Urinary bladder (tissue), 4 donors: Measurements from ENCODE around the gene ZNF385B. TPM values are rescaled to one million over a fixed set of nuclear protein-coding genes. Genes with fewer than 3 reads are reported as not detected.
"Not testable (repeated sequence)": the region's sequence is repeated elsewhere in the genome, so short reads cannot be mapped to it uniquely, and the experiment has no call there.

Experiments used
- DNase-seq: peaks from one replicate; pipeline ENCODE4 v3.0.0-alpha.2; 2015; ENCODE audit errors: extremely low spot score
- H3K27ac ChIP-seq: one replicate; pipeline ENCODE4 v1.5.1; 2013; ENCODE audit warnings: low read depth, mild to moderate bottlenecking, moderate library complexity
- H3K36me3 ChIP-seq: one replicate; pipeline ENCODE4 v1.6.1; 2013; ENCODE audit warnings: mild to moderate bottlenecking, moderate library complexity; ENCODE audit not compliant: insufficient read depth
- H3K4me1 ChIP-seq: one replicate; pipeline ENCODE4 v1.6.1; 2013; ENCODE audit warnings: mild to moderate bottlenecking, moderate library complexity; ENCODE audit not compliant: insufficient read depth
- H3K4me3 ChIP-seq: one replicate; pipeline ENCODE4 v1.5.1; 2013; ENCODE audit warnings: low read depth, low read length
- WGBS: extraction: QIAGEN DNeasy Blood & Tissue Kit; methylation state at CpG from one replicate; pipeline ENCODE4 v1.1.7; 2013; 5-methylcytosine and 5-hydroxymethylcytosine counted together
- polyA plus RNA-seq: library from polyadenylated mRNA; stranded (reverse); fragments of 200-250 nt; gene quantifications from one replicate; pipeline ENCODE4 v1.2.3, GENCODE V29; 2013
- total RNA-seq: library from RNA; depleted of rRNA; stranded (reverse); fragments of >200 nt; gene quantifications from one replicate; pipeline ENCODE4 v1.2.3, GENCODE V29; 2014
- donor health status: healthy with polysubstance abuse.
- donor health status: healthy.

ZNF385B gene
- total and polyA plus RNA-seq, 2 donors, result 0.47 to 2.5 TPM

DNA sequence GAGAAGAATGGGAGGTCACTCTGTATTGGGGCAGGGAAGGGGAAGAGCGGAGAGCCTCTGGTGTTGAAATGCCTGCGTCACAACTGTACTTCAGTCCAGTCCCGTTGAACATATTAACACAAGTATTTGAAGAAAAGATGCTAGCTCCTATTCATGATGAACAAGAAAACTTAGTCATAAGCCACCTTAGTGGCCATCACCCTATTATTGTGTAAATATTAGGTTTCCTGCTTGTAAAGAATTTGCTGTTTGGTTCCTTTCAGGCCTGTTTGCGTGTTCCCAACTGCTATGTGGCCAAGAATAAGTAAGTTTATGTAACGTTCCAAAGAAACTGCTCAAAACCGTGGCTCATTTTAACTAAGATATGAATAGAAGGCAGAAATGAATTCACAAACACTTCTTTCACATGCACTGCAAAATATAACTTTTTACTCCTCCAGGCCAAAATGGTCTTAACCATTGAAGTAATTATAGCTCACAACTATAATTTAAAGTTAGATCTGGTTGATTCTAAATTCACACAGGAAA lies 204.3 kb downstream of the ZNF385B start:
- WGBS, result 89% methylated on average over 6 of the region's 6 CpGs

DNA sequence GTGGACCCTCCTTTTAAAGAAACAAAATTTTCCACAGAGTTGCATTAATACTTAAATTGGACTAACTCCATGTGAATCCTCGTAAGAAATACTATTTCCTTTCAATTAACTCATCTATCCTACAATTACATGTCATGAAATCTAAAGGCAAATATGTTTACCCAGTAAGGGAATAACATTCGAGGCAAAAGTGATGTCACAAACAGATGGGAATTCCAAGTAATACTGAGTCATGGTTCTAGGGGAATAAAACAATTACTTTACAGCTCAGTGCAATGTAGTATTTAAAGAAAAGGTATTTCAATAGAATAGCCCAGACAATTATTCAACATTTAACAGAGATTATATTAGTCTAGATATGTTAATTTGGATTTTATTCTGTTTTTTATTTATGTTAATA lies 205.8 kb downstream of the ZNF385B start:
- H3K27ac ChIP-seq, result no peak overlapping the region
- no peak for DNase-seq
- H3K4me3 ChIP-seq, result no peak overlapping the region
- 61% methylated on average over 2 of the region's 2 CpGs for WGBS
- H3K36me3 ChIP-seq, result no peaks in the 10 kb centered on the region
- no peaks in the 10 kb centered on the region for H3K4me1 ChIP-seq

More for the DNA sequence above, 204.3 kb downstream of the ZNF385B start:
- no peaks in the 10 kb centered on the region for H3K4me1 ChIP-seq
- DNase-seq, result no peak
- H3K36me3 ChIP-seq, result no peaks in the 10 kb centered on the region
- H3K4me3 ChIP-seq, result no peak overlapping the region
- H3K27ac ChIP-seq, result no peak overlapping the region

DNA sequence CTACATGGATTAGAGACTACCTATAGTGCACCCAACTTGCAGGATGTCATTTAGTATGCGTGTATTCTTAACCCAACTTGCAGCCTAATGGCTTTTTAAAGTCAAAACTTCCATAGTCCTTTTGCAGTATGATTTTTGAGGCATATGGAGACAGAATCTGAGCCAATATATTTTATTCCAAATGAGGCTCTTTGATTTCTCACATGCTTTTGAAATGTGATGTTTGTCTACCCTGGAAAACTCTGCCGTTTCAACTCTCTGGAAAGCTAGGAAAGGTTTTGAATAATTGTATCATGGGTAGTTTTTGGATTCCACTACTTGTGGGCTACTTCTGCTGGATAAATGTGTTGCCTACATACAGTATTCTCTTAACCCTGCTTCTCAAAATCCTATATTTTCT lies 206.6 kb downstream of the ZNF385B start:
- H3K4me3 ChIP-seq, result no peak overlapping the region
- H3K36me3 ChIP-seq, result no peaks in the 10 kb centered on the region
- WGBS, result 90% methylated on average over 2 of the region's 2 CpGs
- no peaks in the 10 kb centered on the region for H3K4me1 ChIP-seq
- DNase-seq, result no peak
- H3K27ac ChIP-seq, result no peak overlapping the region

DNA sequence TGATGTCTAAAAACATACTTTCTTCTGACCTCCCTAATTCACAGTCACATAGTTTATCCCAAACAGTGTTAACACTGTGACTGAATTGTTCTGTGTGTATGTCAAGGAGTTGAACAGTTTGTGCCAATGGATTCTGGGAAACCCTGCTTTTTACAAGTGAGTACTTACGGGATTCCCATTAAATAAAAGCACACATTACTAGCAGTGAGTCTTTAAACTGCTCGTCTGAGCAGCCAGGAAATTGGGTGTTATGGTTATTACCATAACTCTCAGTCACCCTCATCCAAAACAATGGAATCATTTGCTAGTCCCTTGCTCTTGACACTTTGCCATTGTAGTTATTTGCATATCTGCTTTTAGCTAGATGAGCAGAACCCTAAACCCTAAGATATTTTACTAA lies 209.1 kb downstream of the ZNF385B start:
- Histone ChIP-seq H3K4me3 (no peak overlapping the region), H3K36me3 (no peaks in the 10 kb centered on the region), H3K4me1 (no peaks in the 10 kb centered on the region), H3K27ac (no peak overlapping the region)
- 30% methylated on average over 2 of the region's 2 CpGs for WGBS
- no peak for DNase-seq

DNA sequence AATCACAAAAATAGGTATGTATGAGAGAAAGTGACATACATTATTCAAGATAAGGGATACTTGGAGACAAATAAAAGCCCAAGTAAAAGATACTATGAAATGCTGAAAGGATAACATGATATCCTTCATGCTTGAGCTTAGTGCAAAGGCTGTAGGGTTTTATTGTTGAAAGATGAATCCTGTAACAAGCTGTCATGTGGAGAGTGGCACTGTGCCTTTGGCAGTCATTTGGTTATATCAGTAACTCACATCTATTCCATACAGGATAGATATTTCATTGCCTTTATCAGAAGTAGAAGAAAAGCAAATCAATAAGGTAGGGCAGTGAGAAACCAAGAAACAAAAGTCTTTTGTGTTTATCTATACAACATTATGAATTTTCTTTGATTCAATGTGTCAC lies 211.0 kb downstream of the ZNF385B start:
- Histone ChIP-seq H3K4me1 (no peaks in the 10 kb centered on the region), H3K27ac (no peak overlapping the region), H3K36me3 (no peaks in the 10 kb centered on the region), H3K4me3 (no peak overlapping the region)
- DNase-seq, result no peak

DNA sequence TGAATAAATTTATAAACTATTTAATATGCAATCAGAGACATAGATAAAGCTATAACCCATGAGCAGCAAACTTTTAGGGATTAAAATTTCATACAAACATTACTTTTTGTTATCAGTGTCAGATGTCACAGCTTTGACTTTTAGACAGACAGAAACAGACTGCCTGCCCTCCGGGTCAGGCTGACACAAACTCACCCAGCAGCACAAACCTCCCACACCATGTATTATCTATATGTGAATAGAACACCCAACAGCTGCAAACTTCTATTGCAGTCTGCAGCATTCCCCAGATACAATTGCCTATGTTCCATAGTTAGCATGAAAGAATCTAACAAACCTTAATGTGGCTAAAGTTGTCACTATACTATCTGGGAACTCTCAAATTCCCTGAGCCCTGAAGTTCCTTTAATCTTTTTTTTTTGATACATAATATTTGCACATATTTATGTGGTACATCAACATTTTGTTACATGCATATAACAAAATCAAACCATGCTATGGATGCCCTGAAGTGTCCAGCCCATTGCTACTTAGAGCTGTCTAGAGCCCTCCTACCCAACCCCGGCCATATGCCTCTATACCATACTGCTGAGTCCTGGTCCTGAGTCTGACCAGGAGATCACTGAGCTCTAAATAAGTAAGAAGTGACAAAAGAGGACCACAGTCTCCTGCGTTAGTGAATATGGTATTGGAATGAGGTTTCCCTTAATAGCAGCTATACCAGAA lies 214.4 kb downstream of the ZNF385B start:
- no peaks in the 10 kb centered on the region for H3K36me3 ChIP-seq
- H3K27ac ChIP-seq, result no peak overlapping the region
- no peak for DNase-seq
- WGBS, result 70% methylated on average over 3 of the region's 3 CpGs
- no peaks in the 10 kb centered on the region for H3K4me1 ChIP-seq
- H3K4me3 ChIP-seq, result no peak overlapping the region

DNA sequence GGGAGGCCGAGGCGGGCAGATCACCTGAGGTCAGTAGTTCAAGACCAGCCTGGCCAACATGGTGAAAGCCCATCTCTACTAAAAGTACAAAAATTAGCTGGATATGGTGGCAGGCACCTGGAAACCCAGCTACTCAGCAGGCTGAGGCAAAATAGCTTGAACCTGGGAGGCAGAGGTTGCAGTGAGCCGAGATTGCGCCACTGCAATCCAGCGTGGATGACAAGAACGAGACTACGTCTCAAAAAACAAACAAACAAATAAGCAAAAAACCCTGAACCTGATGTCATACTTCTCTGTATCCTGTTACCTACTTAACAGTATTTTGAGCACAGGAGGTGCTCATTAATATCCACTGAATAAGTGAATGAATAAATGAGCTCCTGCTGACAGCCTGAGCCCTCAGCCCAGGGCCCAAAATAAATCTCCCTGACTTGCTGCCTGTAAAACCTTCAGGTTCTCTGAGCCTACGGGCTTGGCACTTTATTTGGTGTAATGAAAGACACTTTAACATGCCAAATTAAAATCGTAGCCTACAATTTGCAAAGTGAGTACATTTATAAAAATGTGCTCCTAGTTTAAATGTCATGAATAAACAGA lies 215.1 kb downstream of the ZNF385B start:
- Histone ChIP-seq H3K4me1 (no peaks in the 10 kb centered on the region), H3K4me3 (no peak overlapping the region), H3K36me3 (no peaks in the 10 kb centered on the region), H3K27ac (no peak overlapping the region)
- DNase-seq, result no peak
- 83% methylated on average over 9 of the region's 9 CpGs for WGBS

DNA sequence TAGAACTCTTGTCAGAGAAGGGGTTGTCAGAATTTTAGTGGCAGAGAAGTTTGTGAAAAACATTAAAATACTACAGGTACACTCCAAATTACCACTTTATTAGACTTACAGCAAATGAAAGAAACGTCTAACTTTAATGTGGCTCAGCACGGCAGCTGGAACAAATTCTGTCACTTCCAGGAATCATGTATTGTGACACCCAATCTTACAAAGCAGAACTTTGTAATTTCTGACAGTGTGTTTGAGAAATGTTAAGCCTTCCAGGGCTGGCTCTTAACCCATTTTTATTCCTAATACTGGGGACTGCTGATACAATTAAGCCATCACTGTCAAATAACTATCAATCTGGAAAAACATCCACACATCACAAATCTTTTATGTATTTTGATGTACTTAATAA lies 216.4 kb downstream of the ZNF385B start:
- WGBS, result 72% methylated on average over 2 of the region's 2 CpGs
- Histone ChIP-seq H3K36me3 (no peaks in the 10 kb centered on the region), H3K4me3 (no peak overlapping the region), H3K4me1 (no peaks in the 10 kb centered on the region), H3K27ac (no peak overlapping the region)
- no peak for DNase-seq

DNA sequence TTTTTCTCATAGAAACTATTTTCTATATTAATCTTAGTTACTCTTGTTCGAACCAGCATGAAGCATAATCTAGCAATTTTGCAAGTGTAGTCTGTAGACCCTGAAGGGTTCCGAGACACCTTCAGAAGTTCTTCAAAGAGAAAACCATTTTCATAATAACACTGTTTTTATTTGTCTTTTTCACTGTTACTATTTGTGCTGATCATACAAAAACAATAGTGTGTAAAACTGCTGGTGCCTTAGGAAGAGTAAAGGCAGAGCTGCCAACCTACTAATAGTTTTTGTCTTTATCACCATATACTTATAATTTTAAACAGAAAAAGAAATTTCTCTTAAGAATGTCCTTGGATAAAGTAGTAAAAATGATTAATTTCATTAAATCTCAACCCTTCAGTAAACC lies 218.9 kb downstream of the ZNF385B start:
- no peak overlapping the region for H3K27ac ChIP-seq
- WGBS, result 96% methylated on average over 2 of the region's 2 CpGs

DNA sequence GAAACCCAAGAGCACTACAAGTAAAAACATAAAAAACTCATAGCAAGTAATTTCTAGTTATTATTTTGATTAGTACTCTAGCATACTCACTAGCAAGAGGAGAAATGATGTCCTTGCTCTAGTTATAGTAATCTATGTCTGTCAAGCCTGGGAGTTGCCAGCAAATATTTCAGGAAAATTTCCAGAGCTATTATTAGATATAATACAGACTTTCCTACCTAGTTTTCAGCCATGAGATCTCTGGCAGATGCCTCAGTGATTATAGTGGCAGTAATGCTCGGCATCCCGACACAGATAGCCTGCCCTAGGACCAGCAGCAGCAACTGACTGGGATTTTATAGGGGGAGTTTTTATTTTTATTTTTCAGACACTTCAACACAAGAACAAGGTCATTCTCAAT lies 224.4 kb downstream of the ZNF385B start:
- Histone ChIP-seq H3K36me3 (no peaks in the 10 kb centered on the region), H3K4me1 (no peaks in the 10 kb centered on the region), H3K27ac (no peak overlapping the region), H3K4me3 (no peak overlapping the region)
- no peak for DNase-seq
- 29% methylated on average over 2 of the region's 2 CpGs for WGBS

More for the DNA sequence above, 218.9 kb downstream of the ZNF385B start:
- DNase-seq, result no peak
- Histone ChIP-seq H3K4me3 (no peak overlapping the region), H3K4me1 (no peaks in the 10 kb centered on the region), H3K36me3 (no peaks in the 10 kb centered on the region)

DNA sequence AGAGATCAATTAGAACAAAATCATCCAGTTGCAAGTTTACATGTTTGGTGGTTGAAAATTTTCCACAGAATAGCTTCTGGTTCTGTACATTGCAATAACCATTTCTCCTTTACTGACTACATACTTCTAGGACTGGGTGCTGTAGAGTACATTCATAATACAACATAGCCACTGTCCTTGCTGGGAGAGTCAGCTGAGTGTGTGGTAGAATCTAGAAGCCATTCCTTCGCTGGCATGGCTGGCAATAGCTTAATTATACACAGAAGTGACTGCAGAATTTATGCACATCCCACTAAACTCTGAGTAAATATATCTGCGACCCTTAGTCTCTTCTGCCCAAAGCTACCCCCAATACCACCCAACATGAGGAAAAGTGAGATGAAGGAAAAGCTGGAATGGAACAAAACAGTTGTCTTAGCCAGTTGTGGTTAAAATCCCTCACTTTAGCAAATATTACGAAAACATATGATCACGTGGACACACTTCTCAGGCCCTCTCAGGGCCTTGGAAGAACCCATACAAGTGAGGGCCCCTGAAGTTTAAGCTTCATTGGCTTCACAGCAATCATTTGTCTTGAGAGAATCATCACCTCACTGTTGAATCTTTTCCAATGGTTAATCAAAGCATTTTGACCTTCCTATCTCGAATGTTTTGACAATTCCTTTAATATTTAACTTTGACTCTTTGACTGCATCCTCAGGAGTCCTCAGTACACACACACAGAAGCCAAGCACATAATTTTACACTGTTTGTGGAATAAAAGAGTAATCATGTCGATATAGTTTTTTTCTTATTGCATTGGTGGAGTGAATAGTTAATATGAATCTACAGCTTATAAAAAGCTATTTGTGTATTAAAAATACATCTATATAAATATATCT lies 225.1 kb downstream of the ZNF385B start:
- WGBS, result 67% methylated on average over 6 of the region's 6 CpGs
- Histone ChIP-seq H3K4me1 (no peaks in the 10 kb centered on the region), H3K36me3 (no peaks in the 10 kb centered on the region), H3K27ac (no peak overlapping the region), H3K4me3 (no peak overlapping the region)
- DNase-seq, result no peak

DNA sequence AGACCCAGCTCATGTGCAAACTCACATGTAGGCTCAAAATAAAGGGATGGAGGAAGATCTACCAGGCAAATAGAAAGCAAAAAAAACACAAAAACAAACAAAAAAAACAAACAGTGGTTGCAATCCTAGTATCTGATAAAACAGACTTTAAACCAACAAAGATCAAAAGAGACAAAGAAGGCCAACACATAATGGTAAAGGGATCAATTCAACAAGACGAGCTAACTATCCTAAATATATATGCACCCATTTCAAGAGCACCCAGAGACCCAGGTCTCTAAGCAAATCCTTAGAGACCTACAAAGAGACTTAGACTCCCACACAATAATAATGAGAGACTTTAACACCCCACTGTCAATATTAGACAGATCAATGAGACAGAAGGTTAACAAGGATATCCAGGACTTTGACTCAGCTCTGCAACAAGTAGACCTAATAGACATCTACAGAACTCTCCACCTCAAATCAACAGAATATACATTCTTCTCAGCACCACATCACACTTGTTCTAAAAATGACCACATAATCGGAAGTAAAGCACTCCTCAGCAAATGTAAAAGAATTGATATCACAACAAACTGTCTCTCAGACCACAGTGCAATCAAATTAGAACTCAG lies 229.5 kb downstream of the ZNF385B start:
- DNase-seq, H3K4me3 ChIP-seq, H3K4me1 ChIP-seq, H3K27ac ChIP-seq, H3K36me3 ChIP-seq: not testable (repeated sequence)
- 73% methylated on average over 2 of the region's 2 CpGs for WGBS

DNA sequence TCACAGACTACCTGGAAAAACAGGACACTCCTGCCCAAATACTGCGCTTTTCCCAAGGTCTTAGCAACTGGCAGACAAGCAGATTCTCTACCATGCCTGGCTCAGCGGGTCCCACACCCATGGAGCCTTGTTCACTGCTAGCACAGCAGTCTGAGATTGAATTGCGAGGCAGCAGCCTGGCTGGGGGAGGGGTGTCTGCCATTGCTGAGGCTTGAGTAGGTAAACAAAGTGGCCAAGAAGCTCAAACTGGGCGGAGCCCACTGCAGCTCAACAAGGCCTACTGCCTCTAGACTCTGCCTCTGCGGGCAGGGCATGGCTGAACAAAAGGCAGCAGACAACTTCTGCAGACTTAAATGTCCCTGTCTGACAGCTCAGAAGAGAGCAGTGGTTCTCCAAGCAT lies 231.6 kb downstream of the ZNF385B start:
- not testable (repeated sequence) for DNase-seq
- WGBS, result 89% methylated on average over 5 of the region's 5 CpGs

More for the DNA sequence above, 231.6 kb downstream of the ZNF385B start:
- not testable (repeated sequence) for H3K4me1 ChIP-seq, H3K27ac ChIP-seq, H3K36me3 ChIP-seq, H3K4me3 ChIP-seq
